NCI-H1417 (cell line): ENCODE results near the gene ZNF207.
"Not testable (repeated sequence)": the region's sequence is repeated elsewhere in the genome, so short reads cannot be mapped to it uniquely, and the experiment has no call there.

Experiments
- DNase-seq, 3 experiments: peaks; one replicate each; lab custom pipeline; 2025; lab: John Stamatoyannopoulos, UW

ZNF207 gene

DNA sequence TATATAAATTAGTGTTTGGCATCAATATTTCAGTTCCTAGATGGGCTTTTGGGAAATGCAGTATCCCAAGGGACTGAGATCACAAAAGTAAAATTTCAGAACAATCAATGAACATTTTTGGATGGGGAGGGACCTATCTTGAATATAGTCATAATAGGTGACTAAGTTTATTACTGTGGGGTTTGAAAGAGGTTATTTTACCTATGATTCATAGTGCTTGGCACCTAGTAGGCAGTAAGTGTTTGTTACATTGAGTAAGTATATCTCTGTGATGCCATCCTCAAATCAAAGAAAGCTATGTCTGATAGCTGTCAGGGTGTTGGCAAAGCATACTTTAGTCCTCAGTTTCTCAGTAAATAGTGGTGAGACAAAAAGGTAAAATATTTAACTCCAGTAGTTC, 36.9 kb downstream of the ZNF207 start:
- no peak for DNase-seq

DNA sequence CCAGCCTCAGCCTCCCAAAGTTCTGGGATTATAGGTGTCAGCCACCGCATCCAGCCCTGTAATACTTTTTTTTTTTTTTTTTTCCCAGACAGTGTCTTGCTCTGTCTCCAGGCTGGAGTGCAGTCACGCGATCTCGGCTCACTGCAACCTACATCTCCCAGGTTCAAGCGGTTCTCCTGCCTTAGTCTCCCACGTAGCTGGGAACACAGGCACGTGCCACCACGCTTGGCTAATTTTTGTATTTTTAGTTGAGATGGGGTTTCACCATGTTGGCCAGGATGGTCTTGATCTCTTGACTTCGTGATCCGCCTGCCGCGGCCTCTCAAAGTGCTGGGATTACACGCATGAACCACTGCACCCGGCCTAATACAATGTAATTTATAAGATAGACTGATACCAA, 38.2 kb downstream of the ZNF207 start:
- DNase-seq = not testable (repeated sequence)

- no peak for DNase-seq
These were observed 38.9 kb downstream of the ZNF207 start for GRCh38 chr17:32388613-32389459.

GRCh38 chr17:32393904-32394303, 43.9 kb downstream of the ZNF207 start:
- no peak for DNase-seq

GRCh38 chr17:32396343-32396742, 46.4 kb downstream of the ZNF207 start:
- DNase-seq = no peak

GRCh38 chr17:32398946-32399345, 49.0 kb downstream of the ZNF207 start:
- no peak for DNase-seq

DNA sequence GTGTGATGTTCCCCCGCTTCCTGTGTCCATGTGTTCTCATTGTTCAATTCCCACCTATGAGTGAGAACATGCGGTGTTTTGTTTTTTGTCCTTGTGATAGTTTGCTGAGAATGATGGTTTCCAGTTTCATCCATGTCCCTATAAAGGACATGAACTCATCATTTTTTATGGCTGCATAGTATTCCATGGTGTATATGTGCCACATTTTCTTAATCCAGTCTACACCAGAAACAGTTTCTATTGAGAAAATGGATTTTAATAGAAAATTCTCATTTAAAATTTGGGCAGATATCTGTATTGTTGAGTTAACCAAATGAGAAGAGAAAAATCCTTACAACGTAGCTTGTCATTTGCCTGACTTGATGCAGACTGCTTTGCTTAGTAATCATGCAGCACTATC, 60.1 kb downstream of the ZNF207 start:
- DNase-seq = not testable (repeated sequence)

DNA sequence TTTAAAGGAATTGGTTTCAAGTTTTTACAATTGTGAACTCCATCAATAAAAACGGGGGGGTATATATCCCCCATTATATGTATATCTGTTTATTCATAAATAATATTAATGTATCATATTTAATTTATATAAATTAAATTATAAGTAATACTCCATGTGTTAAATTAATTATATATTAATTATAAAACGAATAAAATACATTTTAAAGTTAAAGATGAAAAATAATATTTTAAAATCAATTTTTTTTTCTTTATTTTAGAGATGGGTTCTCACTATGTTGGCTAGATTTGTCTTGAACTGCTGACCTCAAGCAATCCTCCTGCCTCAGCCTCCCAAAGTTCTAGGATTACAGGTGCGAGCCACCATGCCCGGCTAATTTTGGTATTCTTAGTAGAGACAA, 76.9 kb downstream of the ZNF207 start:
- DNase-seq = no peak

GRCh38 chr17:32429598-32429997, 79.6 kb downstream of the ZNF207 start:
- no peak for DNase-seq
